GM21717 (cell line): ENCODE measurements around the gene NNAT.

Source experiments
- ATAC-seq: cut with Tn5 transposase; IDR thresholded peaks from one replicate; pipeline ENCODE4 v1.9.1; 2021; ENCODE audit warnings: mild to moderate bottlenecking, moderate library complexity; ENCODE audit not compliant: unreplicated experiment

Gene NNAT

DNA sequence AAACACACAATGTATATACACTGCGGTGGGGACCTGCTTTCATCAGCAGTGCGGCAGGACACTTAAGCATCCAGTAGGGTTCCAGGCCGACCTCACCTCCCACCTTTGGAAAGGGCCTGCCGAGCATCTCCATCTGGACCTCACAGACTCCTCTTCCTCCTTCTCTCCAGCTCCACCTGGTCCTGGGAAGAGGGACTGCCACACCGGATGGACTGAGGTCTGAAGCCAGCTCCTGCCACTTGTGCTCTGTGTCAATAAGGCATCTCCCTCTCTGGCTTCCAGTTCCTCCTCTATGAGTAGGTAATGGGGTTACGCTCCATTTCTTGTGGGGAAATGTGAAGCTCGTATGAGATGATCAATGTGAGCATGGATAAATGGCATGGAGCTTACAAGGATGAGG lies 19.1 kb upstream of the NNAT start:
- ATAC-seq = no peak

DNA sequence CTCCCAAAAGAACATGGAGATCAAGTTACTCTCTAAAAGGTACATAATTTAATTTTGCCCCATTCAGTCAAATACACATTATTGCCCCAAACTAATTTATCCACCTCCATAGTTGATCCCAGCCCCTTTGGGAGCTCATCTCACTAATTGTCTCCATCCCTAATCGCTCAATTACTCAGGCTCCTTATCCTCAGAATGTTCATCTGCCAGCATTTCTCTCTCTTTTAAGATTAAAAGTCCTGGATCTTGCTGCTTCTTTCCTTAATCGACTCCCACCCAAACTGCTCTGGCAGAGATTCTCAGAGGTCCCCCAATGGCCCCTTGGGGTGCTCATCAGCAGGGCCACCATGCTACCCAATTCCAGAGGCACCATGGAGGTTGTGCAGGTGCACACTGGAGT lies 18.4 kb upstream of the NNAT start:
- ATAC-seq = no peak

DNA sequence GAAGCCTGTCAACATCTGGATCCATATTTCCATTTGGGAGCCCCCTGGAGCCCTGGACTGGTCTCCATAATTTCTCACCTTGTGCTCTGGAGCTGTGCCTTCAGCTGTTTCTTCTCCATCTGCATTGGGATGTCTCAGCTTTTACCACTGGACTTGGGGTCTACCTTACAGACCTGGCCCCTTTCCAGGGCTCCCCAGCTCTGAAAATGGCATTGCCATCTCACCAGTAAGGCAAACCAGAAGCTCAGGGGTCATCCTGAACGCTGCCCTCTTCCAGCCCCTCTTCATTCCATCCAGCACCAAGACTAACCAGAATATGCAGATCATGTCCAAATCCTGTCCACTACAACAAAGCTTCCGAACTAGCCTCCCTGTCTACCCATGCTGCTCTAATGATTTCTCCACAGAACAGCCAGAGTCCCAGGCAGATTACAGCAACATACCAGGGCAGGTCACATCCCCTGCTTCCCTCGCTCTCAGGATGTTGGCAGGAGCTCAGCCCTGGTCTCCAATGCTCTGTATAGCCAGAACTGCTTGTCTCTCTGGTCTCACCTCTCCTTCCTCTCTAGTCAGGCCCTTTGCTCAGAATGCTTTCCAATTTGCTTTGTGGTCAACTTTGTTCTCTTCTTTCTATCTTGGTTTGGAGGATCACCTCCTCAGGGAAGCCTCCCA lies 17.7 kb upstream of the NNAT start:
- ATAC-seq = no peak

DNA sequence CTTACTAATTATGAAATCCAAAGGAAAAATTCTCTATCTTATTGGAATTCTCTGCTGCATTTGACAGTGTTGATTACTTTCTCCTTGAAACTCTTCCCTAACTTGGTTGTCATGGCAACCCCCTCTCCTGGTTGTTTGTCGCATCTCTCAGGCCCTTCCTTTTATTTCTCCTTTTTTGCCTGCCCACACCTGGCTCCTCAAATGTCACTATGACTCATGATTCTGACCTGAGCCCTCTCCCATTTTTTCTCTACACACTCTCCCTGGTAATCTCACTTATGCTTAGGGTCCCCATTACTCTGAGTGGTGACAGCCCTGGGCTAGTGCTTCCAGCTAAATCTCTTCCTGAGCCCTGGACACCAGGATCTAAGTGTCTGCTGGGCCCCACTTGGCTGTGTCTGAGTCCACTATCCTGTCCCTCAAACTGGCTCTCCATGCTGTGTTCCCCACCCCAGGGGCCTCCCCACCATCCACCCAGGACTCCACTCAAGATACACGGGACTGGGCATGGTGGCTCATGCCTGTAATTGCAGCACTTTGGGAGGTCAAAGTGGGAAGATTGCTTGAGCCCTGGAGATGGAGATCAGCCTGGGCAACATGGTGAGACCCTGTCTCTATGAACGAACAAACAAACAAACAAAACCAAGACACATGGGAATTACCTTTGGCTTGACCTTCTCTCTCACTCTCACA lies 16.5 kb upstream of the NNAT start:
- no peak for ATAC-seq

DNA sequence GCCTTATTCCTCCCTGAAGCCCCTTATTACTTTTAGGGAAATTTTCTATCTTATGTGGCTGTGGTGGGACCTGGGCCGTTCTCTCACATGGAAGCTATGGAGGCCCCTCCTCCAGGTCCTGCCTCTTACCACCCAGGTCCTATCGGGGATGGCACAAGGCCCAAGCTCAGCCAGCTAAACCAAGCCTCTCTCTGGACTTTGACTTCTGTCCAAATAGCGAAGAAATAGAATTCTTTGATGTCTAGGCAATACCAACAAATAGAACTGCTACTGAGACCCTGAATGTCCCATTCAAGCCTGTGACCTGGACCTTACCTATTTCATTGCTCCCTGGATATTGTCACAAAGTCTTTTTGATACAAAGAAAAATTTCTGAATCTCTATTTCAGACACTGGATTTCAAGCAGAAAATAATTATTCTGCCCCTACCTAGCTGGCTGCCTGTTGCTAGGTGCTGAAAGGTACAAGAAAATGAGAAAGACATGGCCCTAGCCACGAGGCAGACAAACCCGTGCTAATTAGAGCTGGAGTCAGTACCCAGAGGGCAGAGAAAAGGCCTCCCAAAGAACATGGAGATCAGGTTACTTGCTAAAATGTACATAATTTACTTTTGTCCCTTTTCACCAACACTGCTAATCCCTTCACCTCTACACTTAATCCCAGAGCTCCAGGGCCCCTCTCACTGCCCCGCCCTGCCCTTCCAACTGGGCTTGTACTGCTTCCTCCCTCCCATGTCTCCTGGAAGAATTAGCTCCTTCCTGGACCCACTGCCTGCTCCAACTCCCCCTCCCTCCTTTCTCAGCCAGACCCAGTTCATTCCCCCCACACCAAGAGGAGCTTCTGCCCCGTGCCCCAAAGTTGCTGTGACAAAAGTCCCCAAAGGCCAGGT lies 15.5 kb upstream of the NNAT start:
- ATAC-seq = no peak

DNA sequence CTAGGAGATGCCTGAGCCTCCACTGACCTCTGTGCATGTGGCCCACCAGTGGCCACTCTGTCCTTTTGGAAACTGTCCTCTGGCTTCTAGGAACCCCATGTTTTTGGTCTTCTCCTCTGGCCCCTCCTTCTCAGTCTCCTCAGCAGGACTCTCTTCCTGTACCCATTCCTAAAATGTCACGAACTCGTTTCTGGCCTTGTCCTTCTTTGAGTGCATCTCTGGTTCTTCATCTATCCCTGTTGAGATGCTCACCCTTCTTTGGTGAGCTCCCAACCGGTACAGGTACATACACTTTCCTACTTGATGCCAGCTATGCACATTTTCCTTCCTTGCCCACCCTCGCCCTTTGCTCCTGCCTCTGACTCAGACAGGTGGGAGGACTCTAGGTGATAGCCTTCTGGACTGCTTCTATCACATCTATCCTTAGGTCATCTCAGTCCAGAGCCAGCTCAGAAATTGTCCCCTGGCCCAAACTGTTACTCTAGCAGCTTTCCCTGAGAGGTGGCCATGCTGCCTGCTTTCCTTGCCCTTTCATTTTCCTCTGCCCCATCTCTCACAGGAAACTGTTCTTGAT lies 14.8 kb upstream of the NNAT start:
- no peak for ATAC-seq

DNA sequence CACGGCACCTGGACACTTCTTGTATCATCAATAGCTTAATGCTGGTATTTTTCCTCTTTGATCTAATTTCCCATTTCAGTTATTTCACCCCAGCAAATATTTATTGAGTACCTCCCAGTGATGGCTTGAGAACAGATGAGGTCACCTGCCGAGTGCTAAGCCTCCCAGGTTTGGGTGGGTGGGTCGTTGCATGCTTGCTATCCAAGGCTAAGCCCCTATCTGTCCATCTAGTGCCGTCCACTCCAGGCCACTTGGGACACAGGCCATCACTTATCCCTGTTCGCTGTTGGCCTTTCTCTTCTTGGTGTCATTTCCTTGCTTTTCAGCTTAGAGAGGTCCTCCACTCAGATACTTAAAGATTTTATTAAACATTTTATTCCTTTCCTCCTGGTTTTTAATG lies 10.8 kb upstream of the NNAT start:
- ATAC-seq = no peak

DNA sequence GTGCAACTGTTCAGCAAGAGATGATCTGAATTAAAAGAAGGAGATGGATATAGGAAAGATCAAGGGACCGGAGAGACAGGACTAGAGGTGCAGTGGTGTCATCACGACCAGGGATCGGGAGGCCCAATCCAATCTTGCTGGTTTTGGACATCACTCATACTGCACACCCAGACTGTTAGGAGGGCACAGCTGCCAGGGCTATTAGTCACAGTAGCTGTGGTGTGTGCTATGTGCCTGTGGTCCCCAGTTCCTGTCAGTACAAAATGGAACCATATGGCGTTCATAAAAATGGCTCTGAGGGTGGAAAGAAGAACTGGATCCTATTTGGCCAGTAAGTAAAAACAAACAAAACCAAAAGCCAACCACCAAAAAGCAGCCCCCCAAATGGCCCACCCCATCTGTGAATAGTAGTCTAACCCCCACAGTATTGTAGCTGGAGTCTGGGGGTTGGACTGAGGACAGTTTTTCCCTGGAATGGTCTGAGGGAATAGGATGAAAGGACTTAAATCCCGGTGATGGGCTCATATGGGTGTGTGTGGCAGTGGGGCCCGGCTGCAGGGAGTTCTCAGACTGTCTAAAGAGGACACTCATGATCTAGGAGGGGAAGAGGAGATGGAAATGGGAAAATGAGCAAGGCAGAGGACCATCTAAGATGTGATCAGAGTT lies 9.3 kb upstream of the NNAT start:
- ATAC-seq = no peak

DNA sequence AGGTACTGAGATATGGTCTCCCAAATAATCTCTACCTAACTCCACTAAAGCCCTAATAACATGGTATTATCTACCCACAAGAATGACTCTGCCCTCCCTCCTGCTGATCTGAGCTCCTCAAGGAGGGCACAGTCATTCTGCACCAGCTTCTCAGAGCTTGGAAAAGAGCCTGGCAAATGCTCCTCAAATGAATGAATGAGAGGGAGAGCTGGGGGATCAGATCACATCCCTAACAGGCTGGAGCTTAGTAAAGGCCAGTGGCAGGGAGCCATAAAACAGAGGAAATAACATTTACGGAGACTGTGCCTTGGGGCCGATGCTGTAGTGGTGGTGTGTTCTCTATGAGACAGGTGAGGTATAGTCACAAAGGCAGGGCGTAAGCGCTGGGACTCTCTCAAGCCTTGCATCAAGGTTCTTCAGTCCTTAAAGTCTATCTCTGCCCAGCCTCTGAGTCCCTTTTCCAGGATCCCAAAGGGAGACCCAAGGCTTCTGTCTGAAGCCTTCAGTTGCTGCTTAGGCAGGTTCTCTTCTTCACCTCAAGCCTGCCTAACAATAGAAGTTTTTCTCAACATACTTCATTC lies 7.2 kb upstream of the NNAT start:
- no peak for ATAC-seq

DNA sequence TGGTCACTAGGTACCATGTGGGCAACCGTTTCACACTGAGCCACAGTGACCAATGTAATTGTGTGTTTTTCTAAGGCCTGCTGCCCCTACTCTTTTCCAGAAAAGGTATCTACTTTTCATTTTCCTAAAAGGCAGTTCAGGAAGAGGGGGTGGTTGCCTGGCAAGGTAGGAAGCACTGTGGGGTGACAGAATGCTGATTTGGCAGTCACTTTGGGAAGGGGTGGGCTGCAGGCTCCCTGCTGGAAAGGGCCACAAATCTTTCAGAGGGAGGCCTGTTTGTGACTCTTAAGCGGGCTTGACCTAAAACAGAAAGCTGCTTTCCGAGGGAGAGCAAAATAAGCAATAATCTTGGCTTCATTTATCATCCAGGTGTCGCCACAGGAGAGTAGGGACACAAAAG lies 5.2 kb upstream of the NNAT start:
- no peak for ATAC-seq

DNA sequence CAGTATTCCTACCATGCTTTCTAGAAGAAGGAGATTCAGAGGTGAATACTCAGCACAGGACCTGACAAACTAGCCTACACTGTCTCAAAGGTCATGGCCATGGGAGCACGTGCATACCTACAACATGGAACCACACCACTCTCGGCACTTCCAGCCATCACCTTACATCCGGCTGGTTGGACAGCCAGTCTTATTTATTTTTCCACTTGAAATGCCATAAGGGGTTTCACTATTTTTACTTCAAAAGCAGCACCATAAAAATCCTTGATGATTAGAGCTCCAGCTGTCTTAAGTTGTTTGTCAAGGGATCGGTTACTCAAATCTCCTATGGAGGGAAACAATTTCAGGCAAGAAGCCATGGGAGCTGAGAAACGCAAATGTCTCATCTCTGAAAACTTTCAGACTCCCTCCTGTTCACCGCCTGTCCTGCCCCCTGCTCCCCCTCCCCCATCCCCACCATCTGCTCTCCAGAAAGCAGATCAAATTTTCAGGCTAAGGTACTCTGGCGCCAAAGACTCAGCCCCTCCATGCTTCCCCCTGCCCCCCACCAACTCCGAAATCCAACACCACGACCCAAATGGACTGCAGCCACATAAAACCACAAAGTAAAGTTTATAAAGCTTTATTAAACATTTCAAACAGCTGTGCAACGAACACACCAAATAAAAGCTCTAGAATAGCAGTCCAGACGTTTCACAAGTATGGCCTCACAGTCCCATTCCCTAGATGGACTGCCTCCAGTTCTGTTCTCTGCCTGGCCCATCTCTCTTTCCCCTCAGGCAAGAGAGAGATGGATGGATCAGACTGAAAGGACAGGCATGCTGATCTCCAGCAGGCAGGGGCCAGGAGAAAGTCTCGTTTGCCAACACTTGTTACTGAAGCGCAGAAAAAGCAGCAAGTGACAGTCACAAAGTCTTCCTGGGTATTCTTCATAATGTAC lies 4.0 kb upstream of the NNAT start:
- ATAC-seq = no peak

DNA sequence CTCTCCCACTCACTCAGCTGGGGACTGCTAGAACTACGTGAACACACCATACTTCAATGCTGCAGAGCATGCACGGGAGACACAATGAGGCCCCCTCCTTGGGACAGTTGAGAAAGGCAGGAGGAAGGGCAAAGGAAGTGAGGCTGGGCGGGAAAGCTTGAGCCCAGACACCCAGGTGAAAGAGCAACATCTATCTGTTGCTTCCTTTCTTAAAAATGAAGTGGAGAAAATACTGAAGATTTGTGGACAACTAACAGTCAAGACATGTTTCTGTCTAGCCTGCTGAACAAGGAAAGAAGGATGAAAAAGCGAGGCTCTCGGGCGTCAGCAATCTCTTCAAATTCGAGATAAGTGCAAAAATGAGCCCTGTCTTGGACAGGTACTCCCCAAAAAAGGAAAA lies 3.0 kb upstream of the NNAT start:
- ATAC-seq = no peak

DNA sequence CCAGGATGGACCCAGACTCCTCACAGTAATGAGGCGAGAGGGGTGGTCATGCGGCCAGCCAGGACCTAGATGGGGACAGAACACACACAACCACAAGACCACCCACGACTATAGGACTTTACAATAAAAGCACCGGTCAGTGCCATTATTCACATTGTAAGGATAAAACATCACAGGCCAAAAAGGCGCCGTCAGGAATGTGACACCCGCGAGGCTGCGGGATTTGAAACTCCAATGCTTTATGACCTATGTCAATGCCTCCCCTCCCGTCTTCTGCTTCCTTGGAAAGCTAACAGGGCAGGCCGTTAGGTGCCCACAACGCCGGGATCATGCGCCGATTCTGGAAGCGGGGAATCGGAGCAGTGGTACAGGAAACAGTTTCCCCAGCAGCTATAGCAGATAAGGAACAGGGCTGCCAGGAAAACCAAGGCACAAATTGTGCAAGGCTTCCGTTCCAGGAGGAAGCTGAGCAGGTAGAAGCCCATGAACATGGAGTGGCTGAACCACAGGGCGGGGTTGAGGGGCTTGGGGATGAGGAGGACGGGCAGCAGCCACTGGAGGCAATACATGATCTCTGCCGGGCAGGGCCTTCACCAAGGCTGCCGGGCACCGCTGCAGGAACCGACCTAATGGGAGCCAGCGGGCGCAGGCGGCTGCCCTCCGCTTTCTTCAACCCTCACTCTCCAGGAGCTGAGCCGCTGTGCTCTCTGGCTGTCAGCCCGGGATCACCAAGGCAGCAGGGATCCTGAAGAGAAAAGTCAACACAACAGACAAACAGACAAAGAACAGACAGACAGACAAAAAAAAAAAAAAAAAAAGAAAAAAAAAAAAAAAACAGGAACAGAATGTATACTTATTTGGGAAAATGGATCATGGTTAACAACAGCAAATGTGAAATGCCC lies 2.2 kb upstream of the NNAT start:
- ATAC-seq = no peak

DNA sequence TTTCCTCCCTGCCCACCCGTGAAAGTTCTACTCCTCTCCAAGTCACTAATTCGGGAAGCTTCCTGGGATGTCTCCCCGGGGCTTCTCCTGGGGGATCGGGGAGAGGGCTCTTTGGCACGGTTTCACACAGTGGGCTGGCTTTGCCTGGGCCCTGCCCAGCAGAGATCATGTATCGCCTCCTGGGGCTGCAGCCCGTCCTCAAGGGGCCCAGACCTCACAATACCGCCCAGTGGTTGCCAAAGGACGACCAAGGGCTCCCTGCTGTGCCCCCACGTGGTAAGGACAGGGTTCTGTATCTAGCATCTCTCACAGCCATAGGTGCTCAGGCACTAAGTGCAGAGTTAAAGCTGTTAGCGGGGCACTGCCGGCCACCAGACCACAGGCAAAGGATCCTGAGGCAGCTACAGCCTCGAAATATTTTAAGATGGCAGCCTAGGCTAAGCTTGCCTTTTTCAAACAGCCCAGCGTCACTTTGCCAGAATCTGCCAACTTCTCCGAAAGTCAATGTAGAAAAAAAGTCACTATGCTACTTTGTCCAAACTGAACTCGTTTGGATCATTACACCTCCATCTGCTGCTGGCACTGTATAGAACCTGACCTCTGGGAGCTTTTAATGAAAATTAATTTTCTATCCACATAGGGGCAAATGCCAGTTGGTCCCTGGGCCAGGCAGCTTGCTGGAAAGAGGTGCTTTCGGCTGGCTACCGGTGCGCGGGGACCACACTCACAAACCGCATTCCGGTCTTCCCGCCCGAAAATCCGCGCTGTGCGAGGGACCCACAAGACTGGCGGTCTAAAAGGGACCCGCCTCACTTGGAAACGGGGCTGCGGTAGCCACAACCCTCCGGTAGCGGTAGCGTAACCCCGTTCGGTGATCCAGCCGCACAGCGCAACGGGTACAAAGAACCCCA lies 1.3 kb upstream of the NNAT start:
- ATAC-seq = no peak

DNA sequence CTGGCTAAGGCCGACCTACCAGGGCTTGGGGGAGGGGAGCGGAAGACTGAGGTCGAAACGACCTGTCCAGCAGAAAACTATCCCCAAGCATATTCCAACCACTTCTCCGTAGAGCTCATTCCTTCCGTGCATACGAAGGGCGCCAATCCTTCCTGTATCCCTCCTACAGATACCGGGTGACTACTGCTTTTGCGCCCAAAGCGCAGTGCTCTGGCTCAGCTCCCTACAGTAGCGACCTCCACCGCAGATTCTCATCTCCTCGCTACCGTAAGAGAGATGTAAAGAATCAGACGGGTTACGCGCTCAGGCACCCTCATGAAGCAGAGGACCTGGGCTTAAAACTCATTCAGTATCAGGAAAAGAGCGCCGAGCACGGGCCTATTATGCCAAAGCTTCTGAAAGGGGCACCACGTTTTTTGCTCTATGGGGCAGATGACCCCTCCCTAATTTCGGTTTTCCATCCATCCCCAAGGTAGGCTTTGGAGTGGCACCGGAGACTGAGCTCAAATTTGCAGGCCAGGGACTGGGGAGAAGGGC lies 563 bp upstream of the NNAT start:
- ATAC-seq = no peak

DNA sequence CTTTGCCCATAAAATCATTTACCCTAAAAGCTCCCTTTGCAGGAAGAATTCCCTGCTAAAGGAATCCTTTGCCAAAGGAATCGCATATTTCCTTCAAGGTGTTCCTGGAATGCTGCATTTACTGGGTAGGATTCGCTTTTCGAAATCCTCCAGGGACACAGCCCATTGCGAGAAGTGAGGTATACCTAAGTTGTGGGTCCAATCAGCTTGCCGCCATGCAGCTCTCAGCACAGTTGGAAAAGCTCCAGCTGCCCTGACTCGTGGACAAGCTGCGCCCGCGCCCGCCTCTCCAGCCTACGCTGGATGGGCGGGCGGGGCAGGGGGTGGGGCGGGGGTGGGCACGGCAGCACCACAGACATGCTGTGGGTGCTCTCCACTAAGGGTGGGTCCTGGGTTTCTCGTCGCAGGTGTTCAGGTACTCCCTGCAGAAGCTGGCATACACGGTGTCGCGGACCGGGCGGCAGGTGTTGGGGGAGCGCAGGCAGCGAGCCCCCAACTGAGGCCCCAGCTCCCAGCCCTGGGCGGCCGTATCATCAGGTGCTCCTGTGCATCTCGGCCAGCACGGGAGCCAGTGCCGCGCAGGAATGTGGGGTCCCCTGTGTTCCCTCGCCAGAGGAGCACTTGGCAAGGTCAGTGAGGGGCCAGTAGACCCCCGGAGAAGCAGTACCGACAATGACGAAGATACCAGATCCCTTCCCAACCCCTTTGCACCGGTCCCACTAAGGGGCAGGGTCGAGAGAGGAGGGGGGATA lies 1.4 kb downstream of the NNAT start:
- no peak for ATAC-seq

DNA sequence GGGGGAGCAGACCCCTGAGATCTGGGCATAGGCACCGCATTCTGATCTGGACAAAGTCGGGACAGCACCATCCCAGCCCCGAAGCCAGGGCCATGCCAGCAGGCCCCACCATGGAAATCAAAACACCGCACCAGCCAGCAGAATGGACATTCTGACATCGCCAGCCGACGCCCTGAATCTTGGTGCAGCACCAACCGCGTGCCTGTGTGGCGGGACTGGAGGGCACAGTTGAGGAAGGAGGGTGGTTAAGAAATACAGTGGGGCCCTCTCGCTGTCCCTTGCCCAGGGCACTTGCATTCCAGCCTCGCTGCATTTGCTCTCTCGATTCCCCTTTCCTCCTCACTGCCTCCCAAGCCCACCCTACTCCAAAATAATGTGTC lies 2.0 kb downstream of the NNAT start:
- ATAC-seq = no peak
